Osteocyte (in vitro differentiated cells): ENCODE results near the gene KCNC1. TPM values are rescaled to one million over a fixed set of nuclear protein-coding genes. Genes with fewer than 3 reads are reported as not detected.

Experiments
- DNase-seq: peaks from one replicate; pipeline ENCODE4 v3.0.0; 2021; ENCODE audit warnings: mixed read lengths; ENCODE audit not compliant: unreplicated experiment; ENCODE audit errors: extremely low spot score
- H3K27ac Mint-ChIP-seq: one replicate; pipeline ENCODE4 v1.8.0; 2021; ENCODE audit warnings: mild to moderate bottlenecking, mixed read lengths; ENCODE audit not compliant: unreplicated experiment
- H3K27me3 Mint-ChIP-seq: one replicate; pipeline ENCODE4 v1.8.0; 2021; ENCODE audit warnings: mixed read lengths; ENCODE audit not compliant: unreplicated experiment
- H3K36me3 Mint-ChIP-seq: one replicate; pipeline ENCODE4 v1.8.0; 2021; ENCODE audit warnings: mixed read lengths; ENCODE audit not compliant: unreplicated experiment
- H3K4me1 Mint-ChIP-seq: one replicate; pipeline ENCODE4 v1.8.0; 2021; ENCODE audit warnings: mixed read lengths; ENCODE audit not compliant: unreplicated experiment
- H3K4me3 Mint-ChIP-seq: one replicate; pipeline ENCODE4 v1.8.0; 2021; ENCODE audit warnings: mild to moderate bottlenecking, moderate library complexity, mixed read lengths; ENCODE audit not compliant: unreplicated experiment
- H3K9me3 Mint-ChIP-seq: one replicate; pipeline ENCODE4 v1.8.0; 2021; ENCODE audit warnings: mixed read lengths; ENCODE audit not compliant: unreplicated experiment
- CTCF ChIP-seq: fragments of 200-600 bp; sonication (generic); IDR thresholded peaks from 2 replicates; pipeline ENCODE4 v1.5.0; 2021; ENCODE audit warnings: antibody characterized with exemption, mild to moderate bottlenecking, moderate library complexity
- total RNA-seq: library from RNA; stranded (reverse); gene quantifications from 2 replicates; pipeline ENCODE4 v1.2.1, GENCODE V29; 2021

KCNC1 gene
- total RNA-seq, 1 donor from 2014 or later = not detected

GRCh38 chr11:17692931-17693330 is 41.6 kb upstream of the KCNC1 start:
- no peak for DNase-seq
- Mint-ChIP-seq H3K9me3 (no peaks in the 10 kb centered on the region), H3K36me3 (no peaks in the 10 kb centered on the region), H3K27me3 (peaks cover 14% of the 10 kb centered on the region), H3K27ac (no peak overlapping the region), H3K4me1 (no peaks in the 10 kb centered on the region), H3K4me3 (no peak overlapping the region)
- TF ChIP-seq CTCF = no peak

DNA sequence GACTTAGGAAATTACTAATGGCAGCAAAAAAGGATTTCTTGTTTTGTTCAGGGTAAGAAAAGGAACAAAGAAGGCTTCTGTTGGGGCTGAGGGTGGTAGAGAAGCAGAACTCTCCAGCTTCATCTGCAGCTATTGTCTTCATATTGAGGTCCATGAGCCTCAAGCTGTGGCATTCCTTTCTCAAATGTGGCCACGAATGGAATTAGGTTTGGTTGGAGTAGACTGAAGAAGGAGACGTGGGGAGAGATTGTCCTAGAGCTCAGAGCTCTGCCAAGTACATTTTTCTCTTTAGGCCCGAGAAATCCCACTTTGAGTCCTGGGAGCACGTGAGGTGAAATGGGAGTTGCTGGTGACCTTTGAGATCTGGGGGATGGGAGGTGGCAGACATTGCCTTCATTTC is 41.0 kb upstream of the KCNC1 start:
- H3K27me3 Mint-ChIP-seq = peaks cover 14% of the 10 kb centered on the region
- H3K27ac Mint-ChIP-seq = no peak overlapping the region
- no peak overlapping the region for H3K4me3 Mint-ChIP-seq
- no peak for DNase-seq
- no peaks in the 10 kb centered on the region for H3K36me3 Mint-ChIP-seq
- H3K9me3 Mint-ChIP-seq = no peaks in the 10 kb centered on the region
- H3K4me1 Mint-ChIP-seq = no peaks in the 10 kb centered on the region
- no peak for TF ChIP-seq CTCF

- TF ChIP-seq CTCF = no peak
- H3K36me3 Mint-ChIP-seq = no peaks in the 10 kb centered on the region
- H3K4me1 Mint-ChIP-seq = no peaks in the 10 kb centered on the region
- no peak overlapping the region for H3K27ac Mint-ChIP-seq
- peaks cover 14% of the 10 kb centered on the region for H3K27me3 Mint-ChIP-seq
- no peak for DNase-seq
- H3K9me3 Mint-ChIP-seq = no peaks in the 10 kb centered on the region
- no peak overlapping the region for H3K4me3 Mint-ChIP-seq
Observed at GRCh38 chr11:17694494-17695110, 40.0 kb upstream of the KCNC1 start.

DNA sequence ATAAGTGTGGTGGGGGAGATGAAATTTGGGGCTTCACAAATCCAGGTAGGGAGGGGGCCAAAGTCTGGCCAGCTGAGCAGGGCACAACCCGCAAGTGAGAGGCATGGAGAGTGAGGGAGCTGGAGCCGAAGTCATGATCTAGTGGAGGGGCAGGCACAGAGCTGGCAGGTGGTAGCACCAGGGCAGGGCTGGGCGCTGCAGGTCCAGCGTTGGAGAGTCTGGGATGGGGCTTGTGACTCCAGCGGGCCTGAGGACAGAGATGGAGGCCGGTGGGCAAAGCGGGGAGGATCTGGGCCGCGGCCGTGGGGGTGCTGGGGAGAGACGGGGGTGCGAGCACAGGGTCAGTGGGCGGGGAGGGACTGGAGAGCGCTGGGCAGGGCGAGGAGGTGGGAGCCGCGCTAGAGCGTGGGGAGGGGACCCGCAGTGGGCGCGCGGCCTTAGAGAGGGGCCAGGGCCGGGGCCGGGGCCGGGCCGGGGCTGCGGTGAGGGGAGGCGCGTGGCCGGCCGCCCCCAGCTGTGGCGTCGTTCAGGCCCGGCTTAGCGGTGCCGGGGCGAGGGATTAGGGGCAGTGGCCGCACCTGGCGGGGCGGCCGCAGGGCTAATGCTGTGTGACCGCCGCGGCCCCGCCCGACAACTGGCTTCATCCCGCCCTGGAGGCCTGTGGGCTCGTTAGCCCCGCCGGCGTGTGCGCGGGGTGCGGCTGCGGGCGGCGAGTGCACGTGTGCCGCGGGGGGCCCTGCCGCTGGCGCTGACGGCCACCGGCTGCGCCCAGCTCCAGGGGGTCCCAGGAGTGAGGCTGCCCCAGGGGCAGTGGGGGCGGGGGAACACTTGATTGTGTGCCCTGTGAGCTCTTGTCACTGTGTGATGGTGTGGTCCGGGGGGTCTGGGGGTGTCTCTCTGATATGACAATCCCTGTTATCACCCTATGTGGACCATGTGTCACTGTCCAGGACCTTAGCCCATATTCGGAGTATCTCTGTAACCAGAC is 38.8 kb upstream of the KCNC1 start:
- Mint-ChIP-seq H3K4me3 (no peak overlapping the region), H3K36me3 (no peaks in the 10 kb centered on the region), H3K27me3 (peaks cover 14% of the 10 kb centered on the region), H3K9me3 (no peaks in the 10 kb centered on the region), H3K4me1 (no peaks in the 10 kb centered on the region), H3K27ac (no peak overlapping the region)
- no peak for DNase-seq
- TF ChIP-seq CTCF = no peak

DNA sequence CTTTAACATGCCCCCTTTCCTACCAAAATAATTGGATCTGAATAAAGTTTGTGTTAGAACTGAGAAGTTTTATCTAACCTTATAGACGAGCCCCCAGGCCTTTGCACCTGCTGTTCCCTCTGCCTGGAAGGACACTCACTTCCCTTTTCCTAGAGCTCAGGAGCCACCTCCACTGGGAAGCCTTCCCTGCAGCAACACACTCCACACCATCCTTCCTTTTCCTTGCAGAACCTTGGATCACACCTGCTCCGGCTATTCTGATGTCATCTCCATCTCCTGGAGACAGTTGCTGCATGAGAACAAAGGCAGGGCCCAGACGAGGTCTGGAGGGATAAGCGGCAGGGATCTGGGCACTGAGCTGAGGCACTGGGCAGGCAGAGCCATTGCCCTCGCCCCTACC is 37.8 kb upstream of the KCNC1 start:
- Mint-ChIP-seq H3K9me3 (no peaks in the 10 kb centered on the region), H3K27me3 (peaks cover 14% of the 10 kb centered on the region), H3K27ac (peak overlapping the region; percentile 38), H3K4me1 (no peaks in the 10 kb centered on the region), H3K4me3 (no peak overlapping the region), H3K36me3 (no peaks in the 10 kb centered on the region)
- DNase-seq = no peak
- TF ChIP-seq CTCF = no peak
